ENCODE data around the gene HLA-F.

- TF ChIP-seq CTCF (IDR thresholded peaks at IDR 0.05) (no peak), POLR2A (IDR thresholded peaks at IDR 0.05) (no peak)
Measured at GRCh38 chr6:29769336-29769735, 46.1 kb downstream of the HLA-F start.

Measured in uterus (tissue), 2 donors.